Keratinocyte (primary cell): ENCODE measurements around the gene RNF141. TPM values are rescaled to one million over a fixed set of nuclear protein-coding genes. Genes with fewer than 3 reads are reported as not detected.

Source experiments
- DNase-seq: peaks from one replicate; pipeline ENCODE4 v3.0.0-alpha.2; 2011; ENCODE audit warnings: low read depth, missing footprints, low spot score
- FAIRE-seq: peaks from 2 replicates; lab custom pipeline; 2011; peaks lifted over from hg19 to GRCh38; lab: Jason Lieb, UNC
- H2AFZ ChIP-seq: 2 replicates; pipeline ENCODE4 v1.6.0; 2012; ENCODE audit warnings: low read length, control low read depth, inconsistent platforms; ENCODE audit not compliant: control insufficient read depth
- H3K27ac ChIP-seq: 2 replicates; pipeline ENCODE4 v1.5.1; 2011; ENCODE audit warnings: low read length; ENCODE audit not compliant: control insufficient read depth, insufficient read depth
- H3K27me3 ChIP-seq: 3 replicates; pipeline ENCODE4 v1.6.0; 2011; ENCODE audit warnings: low read length; ENCODE audit not compliant: control insufficient read depth, insufficient read depth; ENCODE audit errors: extremely low read depth
- H3K36me3 ChIP-seq, 2 experiments: 2 replicates in 1 of 2; 3 replicates in 1 of 2; pipeline ENCODE4 v1.5.1; 2011; ENCODE audit warnings: low read length in 2 of 2, mild to moderate bottlenecking in 1 of 2; ENCODE audit not compliant: control insufficient read depth in 2 of 2, insufficient read depth in 2 of 2; ENCODE audit errors: extremely low read depth in 1 of 2
- H3K4me1 ChIP-seq: 3 replicates; pipeline ENCODE4 v1.5.1; 2011; ENCODE audit warnings: low read length; ENCODE audit not compliant: control insufficient read depth, insufficient read depth; ENCODE audit errors: extremely low read depth
- H3K4me2 ChIP-seq: 3 replicates; pipeline ENCODE4 v1.6.0; 2011; ENCODE audit warnings: low read depth, low read length; ENCODE audit not compliant: control insufficient read depth, insufficient read depth; ENCODE audit errors: extremely low read depth
- H3K4me3 ChIP-seq, 3 experiments: fragments of 200-600 bp in 1 of 3; sonication (generic) in 1 of 3; 2 replicates in 2 of 3; 3 replicates in 1 of 3; pipeline ENCODE4 v1.5.1; 2011 to 2016; ENCODE audit warnings: low read length in 3 of 3, mild to moderate bottlenecking in 3 of 3, control low read depth in 2 of 3, inconsistent platforms in 1 of 3, low read depth in 1 of 3, mixed read lengths in 1 of 3, mixed run types in 1 of 3, moderate library complexity in 1 of 3; ENCODE audit not compliant: control insufficient read depth in 2 of 3, insufficient read depth in 2 of 3; ENCODE audit errors: extremely low read depth in 1 of 3
- H3K79me2 ChIP-seq: 2 replicates; pipeline ENCODE4 v1.6.0; 2012; ENCODE audit warnings: low read length; ENCODE audit not compliant: control insufficient read depth, insufficient read depth
- H3K9ac ChIP-seq: 3 replicates; pipeline ENCODE4 v1.6.0; 2011; ENCODE audit warnings: low read length; ENCODE audit not compliant: control insufficient read depth, insufficient read depth; ENCODE audit errors: extremely low read depth
- H3K9me1 ChIP-seq: 3 replicates; pipeline ENCODE4 v1.6.0; 2011; ENCODE audit warnings: low read length; ENCODE audit not compliant: control insufficient read depth, insufficient read depth; ENCODE audit errors: extremely low read depth
- H3K9me3 ChIP-seq: 2 replicates; pipeline ENCODE4 v1.5.1; 2012; ENCODE audit warnings: low read depth, low read length; ENCODE audit not compliant: control insufficient read depth
- H4K20me1 ChIP-seq: 3 replicates; pipeline ENCODE4 v1.6.0; 2011; ENCODE audit warnings: low read length; ENCODE audit not compliant: control insufficient read depth, insufficient read depth; ENCODE audit errors: extremely low read depth
- CTCF ChIP-seq, 3 experiments: IDR thresholded peaks in 1 of 3; conservative IDR thresholded peaks in 1 of 3; optimal IDR thresholded peaks in 1 of 3; 2 replicates in 2 of 3; 3 replicates in 1 of 3; pipeline versions ENCODE3 to v1.5.1; 2011; ENCODE audit warnings: low read length in 3 of 3, mild to moderate bottlenecking in 3 of 3, moderate library complexity in 2 of 3, control low read depth in 1 of 3, inconsistent platforms in 1 of 3; ENCODE audit not compliant: insufficient read depth in 2 of 3; ENCODE audit errors: extremely low read depth in 1 of 3
- EZH2 ChIP-seq: IDR thresholded peaks from one replicate; pipeline ENCODE4 v1.6.1; 2012; ENCODE audit warnings: inconsistent platforms, mild to moderate bottlenecking, low read length, moderate library complexity
- dilution Hi-C: fragments of 300-500 bp; cut with MboI; formaldehyde crosslinking; loops from one replicate; pipeline ENCODE4 v1.7.0; 2020; ENCODE audit warnings: low sequenced_read_pairs; ENCODE audit not compliant: extremely low pct_ligation_motif_present
- polyA plus RNA-seq, 5 experiments: library from polyadenylated mRNA; depleted of rRNA in 3 of 5; stranded (reverse) in 3 of 5; stranded (forward) in 1 of 5; unstranded in 1 of 5; fragments of >200 nt; gene quantifications; 1 replicate in 1 of 5; 2 replicates in 3 of 5; 3 replicates in 1 of 5; pipeline versions ENCODE4 v1.2.1 to v1.2.3, GENCODE V29; 2011 to 2012; ENCODE audit warnings: missing spikeins in 2 of 5, low read depth in 1 of 5, low replicate concordance in 1 of 5

Gene RNF141
- polyA plus RNA-seq, 1 donor (not counting 4 experiments of a cell fraction or from before 2014, with no cell fraction given): 59.1 TPM

- H2AFZ ChIP-seq: no peak overlapping the region
- H3K9ac ChIP-seq: no peak overlapping the region
- DNase-seq: no peak
- no peak overlapping the region for H3K27ac ChIP-seq
- peaks cover 22 to 32% of the 10 kb centered on the region in 2 experiments for H3K36me3 ChIP-seq
- H3K4me2 ChIP-seq: no peak overlapping the region
- H3K27me3 ChIP-seq: no peaks in the 10 kb centered on the region
- H3K9me1 ChIP-seq: no peaks in the 10 kb centered on the region
- H3K4me1 ChIP-seq: peaks cover 25% of the 10 kb centered on the region
- no peaks in the 10 kb centered on the region for H4K20me1 ChIP-seq
- H3K4me3 ChIP-seq: no peak overlapping the region
- H3K79me2 ChIP-seq: no peaks in the 10 kb centered on the region
- dilution Hi-C loops: no loop called here
- FAIRE-seq: no peak
- TF ChIP-seq CTCF (optimal IDR thresholded peaks at IDR 0.05 in 1 of 3, IDR thresholded peaks at IDR 0.05 in 1 of 3, conservative IDR thresholded peaks at IDR 0.05 in 1 of 3; ENCODE audit: extremely low read depth in 1 of 3, insufficient read depth in 2 of 3, low read length in 3 of 3): no peak
- TF ChIP-seq EZH2: no peak
- no peaks in the 10 kb centered on the region for H3K9me3 ChIP-seq
Observed at GRCh38 chr11:10493041-10493663, 47.8 kb downstream of the RNF141 start.

GRCh38 chr11:10492084-10492483 lies 48.9 kb downstream of the RNF141 start:
- Histone ChIP-seq H3K9me3 (no peaks in the 10 kb centered on the region), H4K20me1 (no peaks in the 10 kb centered on the region)

More at GRCh38 chr11:10492084-10492483, 48.9 kb downstream of the RNF141 start:
- Histone ChIP-seq H3K4me3 (no peak overlapping the region), H3K79me2 (no peaks in the 10 kb centered on the region), H3K27me3 (no peaks in the 10 kb centered on the region), H3K4me2 (no peak overlapping the region), H3K9ac (no peak overlapping the region), H3K27ac (no peak overlapping the region), H3K9me1 (no peaks in the 10 kb centered on the region), H2AFZ (no peak overlapping the region), H3K4me1 (peaks cover 34% of the 10 kb centered on the region), H3K36me3 (peaks cover 21 to 31% of the 10 kb centered on the region in 2 experiments)
- dilution Hi-C loops: no loop called here
- no peak for FAIRE-seq
- no peak for DNase-seq
- TF ChIP-seq EZH2 (no peak), CTCF (optimal IDR thresholded peaks at IDR 0.05 in 1 of 3, IDR thresholded peaks at IDR 0.05 in 1 of 3, conservative IDR thresholded peaks at IDR 0.05 in 1 of 3; ENCODE audit: extremely low read depth in 1 of 3, insufficient read depth in 2 of 3, low read length in 3 of 3) (no peak)
